Measurements from ENCODE around the gene GABARAPL2.

DNA sequence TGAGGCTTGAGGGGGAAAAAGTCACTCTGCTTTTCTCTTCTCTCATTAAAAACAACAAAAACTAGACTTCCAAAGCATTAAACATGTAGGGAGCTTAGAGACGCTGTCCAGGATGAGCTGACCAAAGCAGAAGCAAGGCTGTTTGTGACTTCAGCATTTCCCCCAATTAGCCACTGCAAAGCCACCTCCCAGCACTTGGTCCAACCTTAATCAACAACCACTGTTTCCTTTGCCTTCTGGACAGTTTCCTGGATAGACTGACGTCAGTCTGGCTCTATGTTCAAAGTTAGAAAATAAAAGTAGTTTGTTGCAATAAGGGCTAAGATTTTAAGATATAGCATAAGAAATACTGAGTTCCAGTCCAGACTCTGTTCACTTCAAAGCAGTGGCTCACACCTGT, 13.2 kb upstream of the GABARAPL2 start:
- TF ChIP-seq POLR2A (IDR thresholded peaks at IDR 0.05; ENCODE audit: low read length), result no peak
- TF ChIP-seq GATA1 (IDR thresholded peaks at IDR 0.05; ENCODE audit: low read depth, low read length), result no peak
